Glutamatergic neuron (in vitro differentiated cells): ENCODE data around the gene BAG5. TPM values are rescaled to one million over a fixed set of nuclear protein-coding genes. Genes with fewer than 3 reads are reported as not detected.

Experiments
- DNase-seq: peaks from one replicate; pipeline ENCODE4 v3.0.0; 2022
- H3K27ac Mint-ChIP-seq: one replicate; pipeline ENCODE4 v1.8.0; 2020; ENCODE audit warnings: mild to moderate bottlenecking, mixed read lengths, inconsistent platforms; ENCODE audit not compliant: unreplicated experiment
- H3K27me3 Mint-ChIP-seq: one replicate; pipeline ENCODE4 v1.8.0; 2020; ENCODE audit warnings: mild to moderate bottlenecking, moderate library complexity, mixed read lengths, inconsistent platforms; ENCODE audit not compliant: unreplicated experiment
- H3K36me3 Mint-ChIP-seq: one replicate; pipeline ENCODE4 v1.8.0; 2020; ENCODE audit warnings: mild to moderate bottlenecking, mixed read lengths, inconsistent platforms; ENCODE audit not compliant: unreplicated experiment
- H3K4me1 Mint-ChIP-seq: one replicate; pipeline ENCODE4 v1.8.0; 2020; ENCODE audit warnings: mild to moderate bottlenecking, low read depth, mixed read lengths, inconsistent platforms; ENCODE audit not compliant: unreplicated experiment
- H3K4me3 Mint-ChIP-seq: one replicate; pipeline ENCODE4 v1.8.0; 2020; ENCODE audit warnings: mild to moderate bottlenecking, mixed read lengths, inconsistent platforms; ENCODE audit not compliant: unreplicated experiment
- H3K9me3 Mint-ChIP-seq: one replicate; pipeline ENCODE4 v1.8.0; 2020; ENCODE audit warnings: mild to moderate bottlenecking, moderate library complexity, mixed read lengths, inconsistent platforms; ENCODE audit not compliant: unreplicated experiment
- CTCF ChIP-seq: fragments of 200-600 bp; sonication (generic); IDR thresholded peaks from one replicate; pipeline ENCODE4 v1.5.0; 2021; ENCODE audit not compliant: partially characterized antibody, unreplicated experiment
- total RNA-seq: library from RNA; stranded (reverse); fragmentation: NEBNext Ultra II Directional; extraction: Animal tissue kit (Norgen Biotek cat#: 25700); gene quantifications from one replicate; pipeline ENCODE4 v1.2.1, GENCODE V29; 2021; ENCODE audit not compliant: unreplicated experiment

The BAG5 gene
- total RNA-seq, 1 donor from 2014 or later = 34.4 TPM

- peak overlapping the region; percentile 9 for H3K27ac Mint-ChIP-seq
- no peak for DNase-seq
- H3K4me1 Mint-ChIP-seq = peaks cover 43% of the 10 kb centered on the region
- H3K27me3 Mint-ChIP-seq = peaks cover 3% of the 10 kb centered on the region
- H3K9me3 Mint-ChIP-seq = peaks cover 16% of the 10 kb centered on the region
- H3K36me3 Mint-ChIP-seq = no peaks in the 10 kb centered on the region
- peak overlapping the region; percentile 97 for H3K4me3 Mint-ChIP-seq
- TF ChIP-seq CTCF = no peak
Observed at GRCh38 chr14:103559766-103560165, 2.7 kb downstream of the BAG5 start.

- Mint-ChIP-seq H3K27ac (peak overlapping the region; percentile 77), H3K27me3 (peaks cover 1% of the 10 kb centered on the region), H3K9me3 (peaks cover 12% of the 10 kb centered on the region), H3K36me3 (no peaks in the 10 kb centered on the region), H3K4me3 (peak overlapping the region; percentile 77), H3K4me1 (peaks cover 39% of the 10 kb centered on the region)
- no peak for TF ChIP-seq CTCF
- no peak for DNase-seq
Observed at GRCh38 chr14:103558071-103558882, 4.2 kb downstream of the BAG5 start.

GRCh38 chr14:103556946-103557758 lies 5.3 kb downstream of the BAG5 start:
- peak overlapping the region; percentile 1 for H3K27ac Mint-ChIP-seq
- no peak for TF ChIP-seq CTCF
- no peaks in the 10 kb centered on the region for H3K36me3 Mint-ChIP-seq
- H3K4me1 Mint-ChIP-seq = peaks cover 40% of the 10 kb centered on the region
- no peaks in the 10 kb centered on the region for H3K27me3 Mint-ChIP-seq
- H3K4me3 Mint-ChIP-seq = peak overlapping the region; percentile 23
- no peak for DNase-seq
- H3K9me3 Mint-ChIP-seq = peaks cover 11% of the 10 kb centered on the region

GRCh38 chr14:103555559-103556337 lies 6.7 kb downstream of the BAG5 start:
- Mint-ChIP-seq H3K27ac (peak overlapping the region; percentile 16), H3K36me3 (no peaks in the 10 kb centered on the region), H3K4me3 (no peak overlapping the region), H3K9me3 (peaks cover 2% of the 10 kb centered on the region), H3K4me1 (peaks cover 36% of the 10 kb centered on the region), H3K27me3 (peaks cover 3% of the 10 kb centered on the region)
- no peak for DNase-seq
- TF ChIP-seq CTCF = no peak
